SK-N-SH treated with all-trans-retinoic acid at 6 μM for 48 hours (cell line): ENCODE results near the gene CHPF.

Experiments used
- ARNTL ChIP-seq: fragments of 450-650 bp; formaldehyde crosslinking; IDR thresholded peaks from 2 replicates; pipeline ENCODE4 v1.5.0; 2020; ENCODE audit warnings: low read depth, mild to moderate bottlenecking, moderate library complexity, borderline replicate concordance
- GLIS3 ChIP-seq: fragments of 250-450 bp; sonication (Bioruptor Pico); IDR thresholded peaks from 2 replicates; pipeline ENCODE4 v1.5.0; 2020; ENCODE audit warnings: mild to moderate bottlenecking, moderate library complexity
- ISL1 ChIP-seq: fragments of 250-450 bp; sonication (Bioruptor Pico); IDR thresholded peaks from 2 replicates; pipeline ENCODE4 v2.1.2; 2022; ENCODE audit warnings: mild to moderate bottlenecking, moderate library complexity
- OSR1 ChIP-seq: fragments of 250-450 bp; sonication (Bioruptor Pico); IDR thresholded peaks from 2 replicates; pipeline ENCODE4 v1.8.0; 2022; ENCODE audit warnings: moderate library complexity, mild to moderate bottlenecking, inconsistent platforms
- SNAI2 ChIP-seq: fragments of 250-450 bp; sonication (Bioruptor Pico); IDR thresholded peaks from 2 replicates; pipeline ENCODE4 v1.5.0; 2020; ENCODE audit warnings: mild to moderate bottlenecking, moderate library complexity
- ZNF565 ChIP-seq: fragments of 450-650 bp; formaldehyde crosslinking; conservative IDR thresholded peaks from 2 replicates; pipeline ENCODE4 v1.5.0; 2020; ENCODE audit warnings: low read depth, mild to moderate bottlenecking, moderate library complexity
- TF ChIP-seq, protein P1 (sequence below): fragments of 250-450 bp; sonication (Bioruptor Pico); IDR thresholded peaks from 2 replicates; pipeline ENCODE4 v1.8.0; 2021; ENCODE audit warnings: low read depth, mild to moderate bottlenecking, moderate library complexity, borderline replicate concordance

DNA sequence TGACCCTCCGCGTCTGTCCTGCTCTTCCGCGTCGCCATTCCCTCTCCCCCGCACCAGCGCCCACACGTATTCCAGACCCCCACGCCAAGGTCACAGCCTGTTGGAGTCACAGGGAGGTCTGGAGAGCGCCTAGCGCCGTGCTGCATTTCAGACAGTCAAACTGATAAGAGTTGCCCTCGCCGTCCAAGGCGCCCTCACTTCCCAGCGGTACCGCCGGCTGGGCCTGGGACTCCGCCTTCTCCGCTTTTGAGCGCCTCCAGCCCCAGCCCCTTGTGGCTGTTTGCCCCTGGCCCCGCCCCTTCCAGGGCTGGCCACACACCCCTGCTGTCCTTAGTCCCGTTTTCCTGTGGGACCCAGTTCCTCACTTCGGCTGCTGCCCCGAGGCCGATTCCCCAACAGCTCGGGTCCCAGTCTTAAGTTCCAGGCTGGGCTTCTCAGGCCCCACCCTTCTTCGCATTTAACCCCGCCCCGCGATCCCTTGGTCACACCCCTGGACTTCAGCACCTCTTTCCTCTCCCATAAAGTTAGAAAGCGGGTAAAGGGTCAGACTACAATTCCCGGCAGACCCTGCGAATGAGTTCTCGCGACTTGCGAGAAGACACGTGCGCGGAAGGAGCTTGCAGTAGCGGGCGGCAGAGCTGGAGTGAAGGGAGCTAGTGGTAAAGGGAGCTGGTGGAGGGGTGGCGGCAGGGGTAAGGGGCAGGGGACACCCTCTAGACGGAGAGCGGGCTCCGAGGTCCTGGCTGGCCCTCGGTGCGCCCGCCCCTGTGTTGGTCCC lies 45.1 kb downstream of the CHPF start, which contains the start of gene GMPPA:
- TF ChIP-seq OSR1 (CRISPR knock-in tag) = no peak
- TF ChIP-seq GLIS3 (CRISPR knock-in tag) = no peak
- TF ChIP-seq, protein P1, sequence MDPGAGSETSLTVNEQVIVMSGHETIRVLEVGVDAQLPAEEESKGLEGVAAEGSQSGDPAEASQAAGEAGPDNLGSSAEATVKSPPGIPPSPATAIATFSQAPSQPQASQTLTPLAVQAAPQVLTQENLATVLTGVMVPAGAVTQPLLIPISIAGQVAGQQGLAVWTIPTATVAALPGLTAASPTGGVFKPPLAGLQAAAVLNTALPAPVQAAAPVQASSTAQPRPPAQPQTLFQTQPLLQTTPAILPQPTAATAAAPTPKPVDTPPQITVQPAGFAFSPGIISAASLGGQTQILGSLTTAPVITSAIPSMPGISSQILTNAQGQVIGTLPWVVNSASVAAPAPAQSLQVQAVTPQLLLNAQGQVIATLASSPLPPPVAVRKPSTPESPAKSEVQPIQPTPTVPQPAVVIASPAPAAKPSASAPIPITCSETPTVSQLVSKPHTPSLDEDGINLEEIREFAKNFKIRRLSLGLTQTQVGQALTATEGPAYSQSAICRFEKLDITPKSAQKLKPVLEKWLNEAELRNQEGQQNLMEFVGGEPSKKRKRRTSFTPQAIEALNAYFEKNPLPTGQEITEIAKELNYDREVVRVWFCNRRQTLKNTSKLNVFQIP = no peak
- no peak for TF ChIP-seq SNAI2
- no peak for TF ChIP-seq ARNTL (CRISPR knock-in tag)
- no peak for TF ChIP-seq ISL1 (CRISPR knock-in tag)
- TF ChIP-seq ZNF565 (CRISPR knock-in tag) = no peak
